ENCODE measurements around the gene PEX10. TPM values are rescaled to one million over a fixed set of nuclear protein-coding genes. Genes with fewer than 3 reads are reported as not detected.

Gene PEX10
- total RNA-seq, 4 donors from 2014 or later, result 19.2 to 25.7 (median 22.6) TPM

- in situ Hi-C loops (cut with MboI; ENCODE audit: low sequenced_read_pairs in 4 of 4) (no loop called here), intact Hi-C loops (cut with DNase I; ENCODE audit: low total_unique reads) (no loop called here)
- TF ChIP-seq POLR2A (IDR thresholded peaks at IDR 0.05) (no peak), CTCF (IDR thresholded peaks at IDR 0.05 in 4 of 5, conservative IDR thresholded peaks at IDR 0.05 in 1 of 5) (no peak)
- Histone ChIP-seq H3K4me3 (no peak overlapping the region), H3K36me3 (no peaks in the 10 kb centered on the region), H3K27me3 (peaks cover 31 to 56% (median 34%) of the 10 kb centered on the region in 3 donors), H3K9me3 (no peaks in the 10 kb centered on the region), H3K27ac (no peak overlapping the region), H3K4me1 (no peaks in the 10 kb centered on the region)
- DNase-seq, result no peak
- ATAC-seq, result no peak
Measured at GRCh38 chr1:2430592-2430973, 18.2 kb upstream of the PEX10 start.

GRCh38 chr1:2429780-2430591 is 17.6 kb upstream of the PEX10 start:
- no peaks in the 10 kb centered on the region for H3K4me1 ChIP-seq
- in situ Hi-C loops (cut with MboI; ENCODE audit: low sequenced_read_pairs in 4 of 4) (no loop called here), intact Hi-C loops (cut with DNase I; ENCODE audit: low total_unique reads) (no loop called here)
- H3K27me3 ChIP-seq, result peaks cover 31 to 55% (median 34%) of the 10 kb centered on the region in 3 donors
- ATAC-seq (no peak), DNase-seq (no peak)
- H3K36me3 ChIP-seq, result no peaks in the 10 kb centered on the region
- no peak overlapping the region for H3K27ac ChIP-seq
- no peak overlapping the region for H3K4me3 ChIP-seq
- TF ChIP-seq CTCF (IDR thresholded peaks at IDR 0.05 in 4 of 5, conservative IDR thresholded peaks at IDR 0.05 in 1 of 5) (peak in 2 of 5 experiments; percentile 19 to 24), POLR2A (IDR thresholded peaks at IDR 0.05) (no peak)
- H3K9me3 ChIP-seq, result no peaks in the 10 kb centered on the region

- in situ Hi-C loops (cut with MboI; ENCODE audit: low sequenced_read_pairs in 4 of 4), result no loop called here
- ATAC-seq, result no peak
Measured at GRCh38 chr1:2428490-2428889, 16.1 kb upstream of the PEX10 start.

DNA sequence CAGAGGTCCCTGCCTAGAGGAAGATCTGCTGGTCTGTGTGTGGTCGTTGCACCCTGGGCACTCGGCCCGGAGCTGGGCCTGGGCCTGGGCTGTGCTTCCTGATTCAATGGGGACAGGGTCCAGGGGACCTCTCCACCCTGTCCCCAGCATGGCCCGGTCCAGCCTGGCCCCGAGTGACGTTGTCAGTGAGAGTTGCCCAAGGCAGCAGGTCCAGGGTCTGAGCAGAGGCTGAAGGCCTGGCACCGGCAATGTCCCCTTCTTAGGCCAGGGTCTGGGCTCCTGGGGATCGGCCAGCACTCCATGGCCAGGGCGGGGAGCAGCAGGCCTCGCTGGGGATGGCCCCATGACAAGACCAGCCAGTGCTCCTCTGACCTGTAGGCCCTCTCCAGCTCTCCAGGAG is 15.6 kb upstream of the PEX10 start:
- intact Hi-C loops (cut with DNase I; ENCODE audit: low total_unique reads) (no loop called here), in situ Hi-C loops (cut with MboI; ENCODE audit: low sequenced_read_pairs in 4 of 4) (no loop called here)
- peaks cover 19 to 38% (median 36%) of the 10 kb centered on the region in 3 donors for H3K27me3 ChIP-seq

More at GRCh38 chr1:2428490-2428889, 16.1 kb upstream of the PEX10 start:
- Histone ChIP-seq H3K4me3 (no peak overlapping the region), H3K36me3 (no peaks in the 10 kb centered on the region), H3K27me3 (peaks cover 24 to 41% (median 33%) of the 10 kb centered on the region in 3 donors), H3K9me3 (no peaks in the 10 kb centered on the region), H3K4me1 (no peaks in the 10 kb centered on the region), H3K27ac (no peak overlapping the region)
- no peak for DNase-seq
- intact Hi-C loops (cut with DNase I; ENCODE audit: low total_unique reads), result no loop called here
- TF ChIP-seq POLR2A (IDR thresholded peaks at IDR 0.05) (no peak), CTCF (IDR thresholded peaks at IDR 0.05 in 4 of 5, conservative IDR thresholded peaks at IDR 0.05 in 1 of 5) (no peak)

More for the DNA sequence above, 15.6 kb upstream of the PEX10 start:
- H3K36me3 ChIP-seq, result no peaks in the 10 kb centered on the region
- no peak overlapping the region for H3K27ac ChIP-seq
- TF ChIP-seq POLR2A (IDR thresholded peaks at IDR 0.05), result no peak
- no peak for TF ChIP-seq CTCF (IDR thresholded peaks at IDR 0.05 in 4 of 5, conservative IDR thresholded peaks at IDR 0.05 in 1 of 5)
- no peak overlapping the region for H3K4me3 ChIP-seq
- ATAC-seq (no peak), DNase-seq (no peak)
- H3K4me1 ChIP-seq, result no peaks in the 10 kb centered on the region
- H3K9me3 ChIP-seq, result no peaks in the 10 kb centered on the region

Data from gastrocnemius medialis (tissue), 4 donors.